ENCODE measurements around the gene STRIP1.

- TF ChIP-seq ARNTL (CRISPR knock-in tag; IDR thresholded peaks at IDR 0.05; ENCODE audit: borderline replicate concordance, low read depth) (no peak), ZFP30 (CRISPR knock-in tag; IDR thresholded peaks at IDR 0.05) (no peak), ZC3H10 (CRISPR knock-in tag; IDR thresholded peaks at IDR 0.05) (no peak), CREB5 (CRISPR knock-in tag; IDR thresholded peaks at IDR 0.05; ENCODE audit: low read depth) (no peak)
- TF ChIP-seq, protein P1, sequence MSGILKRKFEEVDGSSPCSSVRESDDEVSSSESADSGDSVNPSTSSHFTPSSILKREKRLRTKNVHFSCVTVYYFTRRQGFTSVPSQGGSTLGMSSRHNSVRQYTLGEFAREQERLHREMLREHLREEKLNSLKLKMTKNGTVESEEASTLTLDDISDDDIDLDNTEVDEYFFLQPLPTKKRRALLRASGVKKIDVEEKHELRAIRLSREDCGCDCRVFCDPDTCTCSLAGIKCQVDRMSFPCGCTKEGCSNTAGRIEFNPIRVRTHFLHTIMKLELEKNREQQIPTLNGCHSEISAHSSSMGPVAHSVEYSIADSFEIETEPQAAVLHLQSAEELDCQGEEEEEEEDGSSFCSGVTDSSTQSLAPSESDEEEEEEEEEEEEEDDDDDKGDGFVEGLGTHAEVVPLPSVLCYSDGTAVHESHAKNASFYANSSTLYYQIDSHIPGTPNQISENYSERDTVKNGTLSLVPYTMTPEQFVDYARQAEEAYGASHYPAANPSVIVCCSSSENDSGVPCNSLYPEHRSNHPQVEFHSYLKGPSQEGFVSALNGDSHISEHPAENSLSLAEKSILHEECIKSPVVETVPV (CRISPR knock-in tag; IDR thresholded peaks at IDR 0.05), result no peak
These were observed 60.7 kb downstream of the STRIP1 start for GRCh38 chr1:110094931-110095654.
